ENCODE data around the gene RIMBP3C.

DNA sequence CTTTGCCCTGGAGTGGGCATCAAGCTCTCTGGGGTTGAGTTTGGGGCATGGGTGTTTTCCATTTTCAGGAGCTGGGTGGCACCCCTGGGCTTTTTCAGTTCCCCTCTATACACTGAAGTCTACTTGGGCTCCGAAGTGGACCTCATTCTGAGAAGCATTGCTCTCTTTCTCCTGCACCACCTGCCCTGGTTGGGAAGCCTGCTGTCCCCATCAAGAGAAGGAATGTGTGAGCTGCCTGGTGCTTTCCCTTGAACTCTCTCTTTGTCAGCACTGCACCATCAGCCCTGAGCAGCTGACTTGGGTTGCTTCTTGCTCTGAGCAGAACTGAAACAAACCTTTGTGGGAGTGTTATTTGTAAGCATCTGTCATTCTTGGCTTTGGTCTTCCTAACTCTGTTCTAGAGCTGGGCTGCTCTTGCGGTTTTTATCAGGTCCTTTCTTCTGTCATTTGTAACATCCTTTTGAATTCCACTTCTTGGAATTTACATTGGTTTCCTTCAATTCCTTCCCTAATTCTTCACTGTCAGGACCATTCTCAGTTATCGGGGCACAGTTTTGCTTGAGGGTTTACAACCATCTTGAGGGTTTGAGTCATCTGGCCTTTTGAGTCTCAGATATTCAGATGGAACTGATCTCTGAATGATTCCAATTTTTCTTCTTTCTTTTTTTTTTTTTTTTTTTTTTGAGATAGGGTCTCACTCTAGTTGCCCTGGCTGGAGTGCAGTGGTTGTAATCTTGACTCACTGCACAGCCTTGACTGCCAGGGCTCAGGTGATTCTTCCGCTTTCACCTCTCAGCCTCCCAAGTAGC is 36.7 kb upstream of the RIMBP3C start:
- TF ChIP-seq POLR2A (IDR thresholded peaks at IDR 0.05): no peak
- TF ChIP-seq, protein P1, sequence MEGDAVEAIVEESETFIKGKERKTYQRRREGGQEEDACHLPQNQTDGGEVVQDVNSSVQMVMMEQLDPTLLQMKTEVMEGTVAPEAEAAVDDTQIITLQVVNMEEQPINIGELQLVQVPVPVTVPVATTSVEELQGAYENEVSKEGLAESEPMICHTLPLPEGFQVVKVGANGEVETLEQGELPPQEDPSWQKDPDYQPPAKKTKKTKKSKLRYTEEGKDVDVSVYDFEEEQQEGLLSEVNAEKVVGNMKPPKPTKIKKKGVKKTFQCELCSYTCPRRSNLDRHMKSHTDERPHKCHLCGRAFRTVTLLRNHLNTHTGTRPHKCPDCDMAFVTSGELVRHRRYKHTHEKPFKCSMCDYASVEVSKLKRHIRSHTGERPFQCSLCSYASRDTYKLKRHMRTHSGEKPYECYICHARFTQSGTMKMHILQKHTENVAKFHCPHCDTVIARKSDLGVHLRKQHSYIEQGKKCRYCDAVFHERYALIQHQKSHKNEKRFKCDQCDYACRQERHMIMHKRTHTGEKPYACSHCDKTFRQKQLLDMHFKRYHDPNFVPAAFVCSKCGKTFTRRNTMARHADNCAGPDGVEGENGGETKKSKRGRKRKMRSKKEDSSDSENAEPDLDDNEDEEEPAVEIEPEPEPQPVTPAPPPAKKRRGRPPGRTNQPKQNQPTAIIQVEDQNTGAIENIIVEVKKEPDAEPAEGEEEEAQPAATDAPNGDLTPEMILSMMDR (IDR thresholded peaks at IDR 0.05): no peak

All from prostate gland (tissue), 2 donors.